ENCODE measurements around the gene HIRIP3.

GRCh38 chr16:29991571-29991904 is 3.9 kb downstream of the HIRIP3 start:
- TF ChIP-seq POLR2A (IDR thresholded peaks at IDR 0.05): no peak
- TF ChIP-seq CTCF (IDR thresholded peaks at IDR 0.05): no peak
- TF ChIP-seq EP300 (IDR thresholded peaks at IDR 0.05): no peak
